BJ (cell line): ENCODE results near the gene CCDC9. TPM values are rescaled to one million over a fixed set of nuclear protein-coding genes. Genes with fewer than 3 reads are reported as not detected.
A peak's percentile ranks its signal among the peaks of the same experiment; 100 is the strongest.

Source experiments
- CTCF ChIA-PET: fragments of 350-600 bp; formaldehyde crosslinking; extraction: SDS; loops from one replicate; lab custom pipeline; 2021; ENCODE audit warnings: antibody characterized with exemption, inconsistent platforms; lab: Yijun Ruan, JAX
- POLR2A ChIA-PET: fragments of 300-600 bp; sonication (Branson Sonifier 250); formaldehyde crosslinking; extraction: SDS; loops from one replicate; lab custom pipeline; 2021; ENCODE audit warnings: antibody characterized with exemption; lab: Charles Lee
- DNase-seq: peaks from one replicate; pipeline ENCODE4 v3.0.0-alpha.2; 2011; ENCODE audit warnings: low read depth
- H3K27me3 ChIP-seq: 2 replicates; pipeline ENCODE4 v1.6.0; 2011; ENCODE audit warnings: low read length; ENCODE audit not compliant: control insufficient read depth, insufficient read depth
- H3K36me3 ChIP-seq: 2 replicates; pipeline ENCODE4 v1.5.1; 2011; ENCODE audit warnings: low read length; ENCODE audit not compliant: control insufficient read depth, insufficient read depth
- H3K4me3 ChIP-seq: 2 replicates; pipeline ENCODE4 v1.5.1; 2011; ENCODE audit warnings: low read depth, mild to moderate bottlenecking, control low read depth, low read length
- polyA plus RNA-seq: library from polyadenylated mRNA; depleted of rRNA; stranded (reverse); fragments of >200 nt; gene quantifications from 2 replicates; pipeline ENCODE4 v1.2.3, GENCODE V29; 2011
- TF ChIP-seq, protein P1 (sequence below): IDR thresholded peaks from 2 replicates; pipeline ENCODE4 v1.5.1; 2011; ENCODE audit warnings: low read depth, mild to moderate bottlenecking, control low read depth, inconsistent platforms, low read length, moderate library complexity; ENCODE audit not compliant: insufficient read depth

CCDC9 gene
- polyA plus RNA-seq, 1 experiment: 4.1 TPM

GRCh38 chr19:47256693-47257410 is 527 bp downstream of the CCDC9 start:
- TF ChIP-seq, protein P1, sequence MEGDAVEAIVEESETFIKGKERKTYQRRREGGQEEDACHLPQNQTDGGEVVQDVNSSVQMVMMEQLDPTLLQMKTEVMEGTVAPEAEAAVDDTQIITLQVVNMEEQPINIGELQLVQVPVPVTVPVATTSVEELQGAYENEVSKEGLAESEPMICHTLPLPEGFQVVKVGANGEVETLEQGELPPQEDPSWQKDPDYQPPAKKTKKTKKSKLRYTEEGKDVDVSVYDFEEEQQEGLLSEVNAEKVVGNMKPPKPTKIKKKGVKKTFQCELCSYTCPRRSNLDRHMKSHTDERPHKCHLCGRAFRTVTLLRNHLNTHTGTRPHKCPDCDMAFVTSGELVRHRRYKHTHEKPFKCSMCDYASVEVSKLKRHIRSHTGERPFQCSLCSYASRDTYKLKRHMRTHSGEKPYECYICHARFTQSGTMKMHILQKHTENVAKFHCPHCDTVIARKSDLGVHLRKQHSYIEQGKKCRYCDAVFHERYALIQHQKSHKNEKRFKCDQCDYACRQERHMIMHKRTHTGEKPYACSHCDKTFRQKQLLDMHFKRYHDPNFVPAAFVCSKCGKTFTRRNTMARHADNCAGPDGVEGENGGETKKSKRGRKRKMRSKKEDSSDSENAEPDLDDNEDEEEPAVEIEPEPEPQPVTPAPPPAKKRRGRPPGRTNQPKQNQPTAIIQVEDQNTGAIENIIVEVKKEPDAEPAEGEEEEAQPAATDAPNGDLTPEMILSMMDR: no peak
- peaks cover 23% of the 10 kb centered on the region for H3K36me3 ChIP-seq
- no peaks in the 10 kb centered on the region for H3K27me3 ChIP-seq
- peak; percentile 87 for DNase-seq
- ChIA-PET POLR2A (interaction anchor here (0.6 to 1.6 kb wide), 8 partner anchors 13 to 1242 kb away, joined by 3 to 15 read pairs (median 4); partner anchors contain the start of gene INAFM1), CTCF (interaction anchor here (0.6 to 5.9 kb wide), 7 partner anchors 11 to 322 kb away, joined by 3 to 85 read pairs (median 4); no protein-coding TSS in a partner anchor)
- peak overlapping the region; percentile 63 for H3K4me3 ChIP-seq

GRCh38 chr19:47257411-47258169 is 1.3 kb downstream of the CCDC9 start:
- POLR2A ChIA-PET: interaction anchor here (0.8 to 1.6 kb wide), 3 partner anchors 17 to 1242 kb away, joined by 3 to 15 read pairs (median 5); partner anchors contain the start of gene INAFM1
- no peak for DNase-seq
- peaks cover 24% of the 10 kb centered on the region for H3K36me3 ChIP-seq
- CTCF ChIA-PET: interaction anchor here (0.6 to 5.9 kb wide), 6 partner anchors 11 to 134 kb away, joined by 3 to 85 read pairs (median 4); no protein-coding TSS in a partner anchor
- no peaks in the 10 kb centered on the region for H3K27me3 ChIP-seq
- TF ChIP-seq, protein P1: no peak
- peak overlapping the region; percentile 54 for H3K4me3 ChIP-seq

DNA sequence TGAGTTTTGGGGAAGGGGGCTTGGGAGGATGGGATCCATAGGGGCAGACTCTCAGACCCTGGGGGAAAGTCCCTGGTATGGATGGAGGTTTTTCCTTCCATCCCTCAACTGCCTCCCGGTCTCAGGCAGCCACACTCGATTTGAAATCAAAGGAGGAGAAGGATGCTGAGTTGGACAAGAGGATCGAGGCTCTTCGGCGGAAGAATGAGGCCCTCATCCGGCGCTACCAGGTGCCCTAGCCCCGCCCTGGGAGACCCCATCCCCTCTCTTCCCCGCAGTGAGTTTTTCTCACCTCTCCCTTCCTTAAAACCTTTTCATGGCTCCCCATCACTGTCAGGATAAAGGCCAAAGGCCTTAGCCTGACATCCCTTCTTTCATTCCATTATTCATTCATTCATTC is 2.1 kb downstream of the CCDC9 start:
- TF ChIP-seq, protein P1: no peak
- Histone ChIP-seq H3K4me3 (peak overlapping the region; percentile 54), H3K36me3 (peaks cover 24% of the 10 kb centered on the region), H3K27me3 (no peaks in the 10 kb centered on the region)
- POLR2A ChIA-PET: no interaction called here
- CTCF ChIA-PET: no interaction called here
- DNase-seq: no peak

GRCh38 chr19:47258895-47259555 is 2.7 kb downstream of the CCDC9 start:
- Histone ChIP-seq H3K27me3 (no peaks in the 10 kb centered on the region), H3K4me3 (no peak overlapping the region), H3K36me3 (peaks cover 25% of the 10 kb centered on the region)
- TF ChIP-seq, protein P1: no peak
- ChIA-PET POLR2A (no interaction called here), CTCF (no interaction called here)
- DNase-seq: no peak
